Stimulated activated naive CD8-positive, alpha-beta T cell treated with anti-CD3 and anti-CD28 coated beads, Interleukin-15, Interleukin-2, amounts not matched to agents 100 ng/mL and 50 ng/mL, for 24 hours (primary cell): ENCODE measurements around the gene BCAP31.
"Not testable (repeated sequence)": the region's sequence is repeated elsewhere in the genome, so short reads cannot be mapped to it uniquely, and the experiment has no call there.

Experiments
- H3K27ac Mint-ChIP-seq: one replicate; pipeline ENCODE4 v1.8.0; 2021; ENCODE audit warnings: mild to moderate bottlenecking, mixed read lengths
- H3K27me3 Mint-ChIP-seq: one replicate; pipeline ENCODE4 v1.8.0; 2021; ENCODE audit warnings: mixed read lengths
- H3K36me3 Mint-ChIP-seq: one replicate; pipeline ENCODE4 v1.8.0; 2021; ENCODE audit warnings: low read depth, mixed read lengths
- H3K4me1 Mint-ChIP-seq: one replicate; pipeline ENCODE4 v1.8.0; 2021; ENCODE audit warnings: low read depth, mixed read lengths
- H3K4me3 Mint-ChIP-seq: one replicate; pipeline ENCODE4 v1.8.0; 2021; ENCODE audit warnings: mild to moderate bottlenecking, mixed read lengths
- H3K9me3 Mint-ChIP-seq: one replicate; pipeline ENCODE4 v1.8.0; 2021; ENCODE audit warnings: mixed read lengths

Gene BCAP31

DNA sequence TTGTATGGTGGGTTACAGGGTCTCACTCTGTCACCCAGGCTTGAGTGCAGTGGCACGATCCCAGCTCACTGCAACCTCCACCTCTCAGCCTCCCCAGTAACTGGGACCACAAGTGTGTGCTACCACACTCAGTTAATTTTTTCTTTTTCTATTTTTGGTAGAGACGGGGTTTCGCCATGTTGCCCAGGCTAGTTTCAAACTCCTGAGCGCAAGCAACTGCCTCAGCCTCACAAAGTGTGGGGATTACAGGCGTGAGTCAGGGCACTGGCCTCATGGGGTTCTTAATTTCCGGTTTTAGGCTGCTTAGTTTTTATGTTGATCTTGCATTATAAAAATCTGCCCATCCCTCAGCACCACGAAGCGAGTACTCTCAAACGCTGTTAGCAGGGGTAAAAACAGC, 6.7 kb downstream of the BCAP31 start:
- H3K36me3 Mint-ChIP-seq, result peaks cover 43% of the 10 kb centered on the region
- no peak overlapping the region for H3K4me3 Mint-ChIP-seq
- no peaks in the 10 kb centered on the region for H3K9me3 Mint-ChIP-seq
- no peak overlapping the region for H3K27ac Mint-ChIP-seq
- no peaks in the 10 kb centered on the region for H3K27me3 Mint-ChIP-seq
- peaks cover 7% of the 10 kb centered on the region for H3K4me1 Mint-ChIP-seq

GRCh38 chrX:153714256-153714655, 9.9 kb downstream of the BCAP31 start:
- Mint-ChIP-seq H3K27ac (no peak overlapping the region), H3K36me3 (peaks cover 30% of the 10 kb centered on the region), H3K4me1 (no peaks in the 10 kb centered on the region), H3K4me3 (no peak overlapping the region), H3K27me3 (no peaks in the 10 kb centered on the region), H3K9me3 (no peaks in the 10 kb centered on the region)

GRCh38 chrX:153709726-153710674, 14.2 kb downstream of the BCAP31 start:
- Mint-ChIP-seq H3K9me3 (no peaks in the 10 kb centered on the region), H3K27ac (no peak overlapping the region)

DNA sequence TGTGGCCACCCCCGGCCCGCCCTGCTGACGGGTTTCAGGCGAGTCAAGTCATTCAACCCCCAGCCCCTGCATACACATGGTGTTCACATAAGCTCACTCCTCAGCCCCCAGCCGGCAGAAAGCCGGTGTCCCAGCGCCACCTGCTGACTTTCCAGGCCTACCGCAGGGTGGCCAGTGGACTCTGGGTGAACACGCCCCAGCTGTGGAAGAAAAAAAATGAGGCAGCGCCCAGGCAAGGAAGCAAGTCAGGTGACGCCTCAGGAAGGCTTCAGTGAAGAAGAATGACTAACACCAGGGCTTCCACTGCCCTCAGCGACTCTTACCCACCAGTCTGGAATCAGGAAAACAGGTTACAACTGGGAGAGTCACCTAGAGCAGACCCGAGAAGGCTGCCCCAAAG, 15.8 kb downstream of the BCAP31 start:
- Mint-ChIP-seq H3K36me3 (peaks cover 9% of the 10 kb centered on the region), H3K4me3 (no peak overlapping the region), H3K27ac (no peak overlapping the region), H3K27me3 (no peaks in the 10 kb centered on the region), H3K4me1 (no peaks in the 10 kb centered on the region), H3K9me3 (no peaks in the 10 kb centered on the region)

More at GRCh38 chrX:153709726-153710674, 14.2 kb downstream of the BCAP31 start:
- Mint-ChIP-seq H3K27me3 (no peaks in the 10 kb centered on the region), H3K36me3 (peaks cover 17% of the 10 kb centered on the region), H3K4me3 (no peak overlapping the region), H3K4me1 (no peaks in the 10 kb centered on the region)

- Mint-ChIP-seq H3K36me3 (peaks cover 6% of the 10 kb centered on the region), H3K4me3 (no peak overlapping the region), H3K27ac (no peak overlapping the region), H3K9me3 (no peaks in the 10 kb centered on the region), H3K27me3 (no peaks in the 10 kb centered on the region), H3K4me1 (no peaks in the 10 kb centered on the region)
These were observed 16.8 kb downstream of the BCAP31 start for GRCh38 chrX:153707406-153707805.

GRCh38 chrX:153706799-153707198, 17.4 kb downstream of the BCAP31 start:
- Mint-ChIP-seq H3K4me1 (no peaks in the 10 kb centered on the region), H3K4me3 (no peak overlapping the region), H3K27me3 (no peaks in the 10 kb centered on the region), H3K36me3 (peaks cover 6% of the 10 kb centered on the region), H3K9me3 (no peaks in the 10 kb centered on the region), H3K27ac (no peak overlapping the region)

DNA sequence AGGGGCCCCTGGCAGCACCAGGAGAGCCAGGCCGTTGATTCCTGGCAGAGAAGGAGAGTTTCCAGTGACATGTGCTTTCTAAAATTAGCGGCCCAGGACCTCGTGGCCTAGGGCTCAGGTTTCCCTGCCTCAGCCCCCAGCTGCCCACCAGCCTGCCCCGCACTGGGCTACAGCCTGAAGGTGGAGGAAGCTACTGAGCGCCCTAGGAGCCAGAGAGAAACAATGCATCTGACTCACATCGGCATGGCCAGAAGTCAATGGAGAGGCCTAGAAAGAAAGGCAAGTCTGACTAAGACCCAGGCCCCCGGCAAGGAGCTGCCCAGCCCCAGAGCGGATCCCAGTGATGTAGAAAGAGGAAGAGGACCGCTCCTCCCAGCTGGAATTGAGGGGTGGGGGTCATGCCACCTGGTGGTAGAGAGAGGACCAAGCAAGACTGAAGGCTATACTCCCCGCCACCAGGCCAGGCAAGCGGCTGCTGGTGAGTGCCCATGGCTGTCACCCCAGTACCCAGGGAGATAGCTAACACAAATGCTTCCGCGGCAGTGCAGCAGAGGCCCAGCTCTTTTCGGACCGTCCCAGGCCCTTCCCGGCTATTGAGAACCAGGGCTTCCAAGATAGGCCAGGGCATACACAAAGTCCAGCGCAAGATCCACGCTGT, 18.7 kb downstream of the BCAP31 start:
- H3K27ac Mint-ChIP-seq, H3K9me3 Mint-ChIP-seq, H3K4me3 Mint-ChIP-seq, H3K4me1 Mint-ChIP-seq, H3K27me3 Mint-ChIP-seq, H3K36me3 Mint-ChIP-seq: not testable (repeated sequence)

DNA sequence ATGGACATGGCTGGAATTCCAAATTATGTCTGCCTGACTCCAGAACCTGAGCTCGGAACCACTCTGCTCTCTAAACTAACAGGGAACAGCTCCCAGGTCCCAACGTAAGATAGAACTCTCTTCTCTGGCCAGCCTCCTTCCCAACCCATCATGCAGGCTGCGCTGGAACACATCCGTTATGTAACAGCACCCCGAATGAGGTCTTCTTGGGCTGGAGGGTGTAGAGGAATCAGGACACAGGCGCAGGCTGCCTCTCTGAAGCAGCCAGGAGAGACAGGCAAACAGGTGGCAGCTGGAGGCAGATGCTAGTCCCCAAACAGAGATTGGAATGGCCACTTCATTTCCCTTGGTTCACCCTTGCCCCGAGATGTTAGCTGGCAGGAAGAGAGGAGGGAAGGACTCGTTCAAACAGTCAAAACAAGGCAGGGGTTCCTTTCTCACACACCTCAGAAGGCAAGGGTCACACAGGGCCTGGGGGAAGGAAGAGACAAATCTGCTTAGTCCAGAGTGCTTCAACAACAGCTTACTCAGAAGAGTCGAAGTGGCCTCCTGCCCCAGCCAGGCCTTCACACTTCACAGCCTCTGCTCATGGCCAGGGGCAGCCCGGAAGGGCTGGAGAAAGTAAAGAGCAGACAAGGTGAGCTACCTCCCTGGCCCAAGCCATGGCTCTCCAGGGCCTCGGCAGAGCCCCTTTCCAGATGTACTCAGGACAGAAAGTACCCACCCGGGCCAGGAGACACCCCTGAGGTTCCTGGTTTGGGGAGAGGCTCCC, 19.4 kb downstream of the BCAP31 start:
- not testable (repeated sequence) for H3K27me3 Mint-ChIP-seq, H3K9me3 Mint-ChIP-seq, H3K36me3 Mint-ChIP-seq, H3K4me1 Mint-ChIP-seq, H3K27ac Mint-ChIP-seq, H3K4me3 Mint-ChIP-seq

- Mint-ChIP-seq H3K27ac (no peak overlapping the region), H3K4me3 (no peak overlapping the region), H3K4me1 (no peaks in the 10 kb centered on the region), H3K9me3 (no peaks in the 10 kb centered on the region), H3K36me3 (no peaks in the 10 kb centered on the region), H3K27me3 (no peaks in the 10 kb centered on the region)
These were observed 20.1 kb downstream of the BCAP31 start for GRCh38 chrX:153704021-153704526.

DNA sequence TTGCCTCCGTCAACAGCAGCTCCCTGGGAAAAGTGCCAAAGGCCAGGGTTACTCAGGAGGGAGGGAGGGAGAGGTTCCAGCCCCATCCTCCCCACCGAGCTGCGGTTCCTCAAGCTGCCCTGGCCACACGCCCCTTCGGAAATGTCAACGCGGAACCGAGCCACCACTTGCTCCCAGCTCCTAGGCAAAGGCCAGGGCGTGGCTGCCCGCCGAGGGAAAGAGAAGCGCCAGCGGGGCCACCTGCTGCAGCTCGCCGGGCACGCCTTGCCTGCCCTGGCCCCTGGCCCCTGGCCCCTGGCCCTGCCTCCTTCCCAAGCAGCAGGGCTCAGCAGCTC, 21.2 kb downstream of the BCAP31 start:
- Mint-ChIP-seq H3K4me3 (no peak overlapping the region), H3K27me3 (no peaks in the 10 kb centered on the region), H3K4me1 (no peaks in the 10 kb centered on the region), H3K36me3 (no peaks in the 10 kb centered on the region), H3K27ac (no peak overlapping the region), H3K9me3 (no peaks in the 10 kb centered on the region)

GRCh38 chrX:153702336-153703035, 21.7 kb downstream of the BCAP31 start:
- Mint-ChIP-seq H3K27me3 (no peaks in the 10 kb centered on the region), H3K27ac (no peak overlapping the region), H3K4me3 (no peak overlapping the region), H3K4me1 (no peaks in the 10 kb centered on the region), H3K9me3 (no peaks in the 10 kb centered on the region), H3K36me3 (peaks cover 1% of the 10 kb centered on the region)

- H3K27ac Mint-ChIP-seq, result no peak overlapping the region
- H3K36me3 Mint-ChIP-seq, result peaks cover 9% of the 10 kb centered on the region
- H3K4me3 Mint-ChIP-seq, result no peak overlapping the region
- no peaks in the 10 kb centered on the region for H3K4me1 Mint-ChIP-seq
- no peaks in the 10 kb centered on the region for H3K9me3 Mint-ChIP-seq
- no peaks in the 10 kb centered on the region for H3K27me3 Mint-ChIP-seq
These were observed 22.5 kb downstream of the BCAP31 start for GRCh38 chrX:153701706-153702105.

DNA sequence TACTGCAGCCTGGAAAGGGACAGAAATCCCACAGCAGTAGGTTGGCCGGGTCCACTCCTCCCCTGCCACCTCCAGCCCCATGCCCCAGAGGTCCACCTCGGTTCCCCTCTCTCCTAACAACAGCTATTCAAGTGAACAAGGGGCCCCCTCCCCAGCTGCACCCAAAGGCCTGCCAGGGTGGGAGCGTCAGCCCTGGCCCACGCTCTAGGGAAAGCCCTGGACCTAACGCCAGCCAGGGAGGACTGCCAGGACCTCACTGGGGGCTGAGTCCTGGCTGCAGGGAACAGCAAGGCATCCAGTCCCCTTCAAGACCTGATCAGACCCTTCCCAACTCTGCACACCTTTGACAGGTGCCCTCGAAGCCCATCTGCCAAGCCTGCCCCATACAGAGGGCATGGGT, 23.2 kb downstream of the BCAP31 start:
- Mint-ChIP-seq H3K36me3 (peaks cover 9% of the 10 kb centered on the region), H3K27ac (no peak overlapping the region), H3K4me3 (no peak overlapping the region)

GRCh38 chrX:153700376-153700945, 23.7 kb downstream of the BCAP31 start:
- Mint-ChIP-seq H3K27ac (no peak overlapping the region), H3K4me1 (no peaks in the 10 kb centered on the region), H3K4me3 (no peak overlapping the region), H3K27me3 (no peaks in the 10 kb centered on the region), H3K9me3 (no peaks in the 10 kb centered on the region), H3K36me3 (peaks cover 9% of the 10 kb centered on the region)

More for the DNA sequence above, 23.2 kb downstream of the BCAP31 start:
- Mint-ChIP-seq H3K4me1 (no peaks in the 10 kb centered on the region), H3K9me3 (no peaks in the 10 kb centered on the region), H3K27me3 (no peaks in the 10 kb centered on the region)
